ENCODE measurements around the gene BIRC7.
A peak's percentile ranks its signal among the peaks of the same experiment; 100 is the strongest.

BIRC7 gene

DNA sequence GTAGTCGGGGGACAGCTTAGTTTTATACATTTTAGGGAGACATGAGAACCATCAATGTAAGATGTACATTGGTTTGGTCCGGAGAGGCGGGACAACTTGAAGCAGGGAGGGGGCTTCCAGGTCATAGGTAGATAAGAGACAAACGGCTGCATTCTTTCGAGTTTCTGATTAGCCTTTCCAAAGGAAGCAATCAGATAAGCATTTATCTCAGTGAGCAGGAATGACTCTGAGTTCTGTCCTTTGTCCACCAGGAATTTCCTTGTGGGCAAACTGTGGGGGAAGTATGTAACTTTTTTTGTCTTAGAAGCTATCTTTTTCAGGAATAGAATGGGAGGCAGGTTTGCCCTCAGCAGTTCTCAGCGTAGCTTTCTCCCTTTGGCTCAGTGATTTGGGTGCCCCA is 21.2 kb upstream of the BIRC7 start:
- Histone ChIP-seq H3K4me1 (ENCODE audit: insufficient read depth, low read length, severe bottlenecking) (peaks cover 24% of the 10 kb centered on the region), H2AFZ (ENCODE audit: low read length) (no peak overlapping the region), H3K36me3 (ENCODE audit: insufficient read depth, low read length) (peaks cover 54% of the 10 kb centered on the region), H3K27ac (ENCODE audit: low read depth, low read length, poor library complexity, severe bottlenecking) (no peak overlapping the region), H3K9ac (ENCODE audit: low read length) (peak overlapping the region; percentile 97), H3K9me2 (ENCODE audit: low read depth, low read length) (no peaks in the 10 kb centered on the region), H3K4me3 (ENCODE audit: low read depth, low read length, poor library complexity, severe bottlenecking) (peak overlapping the region; percentile 78), H3K4me2 (ENCODE audit: low read length) (peak overlapping the region; percentile 69), H4K20me1 (ENCODE audit: insufficient read depth, low read length) (no peaks in the 10 kb centered on the region), H3K79me2 (ENCODE audit: insufficient read depth, low read length) (peaks cover 46% of the 10 kb centered on the region), H3K9me3 (ENCODE audit: low read length) (no peaks in the 10 kb centered on the region), H3K27me3 (ENCODE audit: insufficient read depth, low read length) (no peaks in the 10 kb centered on the region), H3F3A (ENCODE audit: insufficient read depth, low read length) (no peaks in the 10 kb centered on the region)
- no peak for TF ChIP-seq CTCF (IDR thresholded peaks at IDR 0.05; ENCODE audit: low read length)

DNA sequence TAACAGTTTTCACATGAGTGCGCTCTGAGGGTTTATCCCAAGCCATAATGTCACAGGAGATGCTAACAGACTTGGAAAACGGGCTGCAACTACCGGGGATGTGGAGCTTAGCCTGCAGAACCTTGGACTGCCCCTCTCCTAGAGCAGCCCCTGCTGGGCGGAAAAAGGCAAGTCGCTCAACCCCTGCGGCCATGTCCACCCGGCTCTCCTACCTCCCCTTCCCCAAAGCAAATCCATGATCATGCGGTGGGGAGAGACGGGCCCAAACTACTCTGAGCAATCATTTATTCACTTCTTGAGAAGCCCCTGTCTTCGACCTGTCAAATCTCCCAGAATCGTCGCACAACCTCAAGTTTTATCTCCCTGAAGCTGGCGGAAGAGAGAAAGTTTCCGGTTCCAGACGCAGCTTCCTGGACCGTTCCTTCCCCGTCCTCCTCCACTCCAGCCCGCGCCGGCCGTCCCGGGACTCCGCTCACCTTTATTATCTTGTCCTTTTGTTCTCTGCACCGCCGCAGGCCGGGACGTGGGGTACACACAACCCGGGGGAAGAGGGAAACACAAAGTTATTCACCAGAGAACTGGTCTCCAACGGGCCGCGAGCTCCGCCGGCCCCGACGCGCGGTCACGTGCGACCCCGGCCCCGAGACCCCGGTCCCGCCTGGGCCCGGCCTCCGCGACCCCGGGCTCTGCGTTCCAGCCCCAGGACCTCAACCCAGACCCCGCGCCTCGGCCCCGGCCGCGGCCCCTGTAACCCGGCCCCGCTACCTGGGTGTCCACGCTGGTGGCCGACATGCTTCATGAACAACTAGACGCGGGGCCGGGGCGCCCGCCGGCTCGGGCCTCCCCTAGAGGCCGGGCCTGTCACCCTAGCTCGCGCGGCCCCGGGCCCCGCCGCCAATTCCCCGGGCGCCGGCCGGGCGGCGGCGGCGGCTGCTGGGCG is 20.3 kb upstream of the BIRC7 start:
- Histone ChIP-seq H3K9me3 (ENCODE audit: low read length) (no peaks in the 10 kb centered on the region), H3K9me2 (ENCODE audit: low read depth, low read length) (no peaks in the 10 kb centered on the region), H4K20me1 (ENCODE audit: insufficient read depth, low read length) (no peaks in the 10 kb centered on the region), H2AFZ (ENCODE audit: low read length) (no peak overlapping the region), H3K79me2 (ENCODE audit: insufficient read depth, low read length) (peaks cover 37% of the 10 kb centered on the region), H3K4me3 (ENCODE audit: low read depth, low read length, poor library complexity, severe bottlenecking) (peak overlapping the region; percentile 78), H3F3A (ENCODE audit: insufficient read depth, low read length) (no peaks in the 10 kb centered on the region), H3K4me1 (ENCODE audit: insufficient read depth, low read length, severe bottlenecking) (peaks cover 24% of the 10 kb centered on the region), H3K27ac (ENCODE audit: low read depth, low read length, poor library complexity, severe bottlenecking) (no peak overlapping the region), H3K4me2 (ENCODE audit: low read length) (peak overlapping the region; percentile 69), H3K36me3 (ENCODE audit: insufficient read depth, low read length) (peaks cover 46% of the 10 kb centered on the region), H3K9ac (ENCODE audit: low read length) (peak overlapping the region; percentile 97), H3K27me3 (ENCODE audit: insufficient read depth, low read length) (no peaks in the 10 kb centered on the region)
- peak; percentile 38; the same call in 1 of the 2 replicates for TF ChIP-seq CTCF (IDR thresholded peaks at IDR 0.05; ENCODE audit: low read length)
- no peak for TF ChIP-seq EZH2 (IDR thresholded peaks at IDR 0.05; ENCODE audit: borderline replicate concordance, low read length)

- TF ChIP-seq CTCF (IDR thresholded peaks at IDR 0.05; ENCODE audit: low read length) (no peak), EZH2 (IDR thresholded peaks at IDR 0.05; ENCODE audit: borderline replicate concordance, low read length) (no peak)
- H3K9ac ChIP-seq (ENCODE audit: low read length), result peak within 1 kb of the TSS; percentile 97
- no peaks in the 10 kb centered on the region for H3K27me3 ChIP-seq (ENCODE audit: insufficient read depth, low read length)
- no peaks in the 10 kb centered on the region for H3K9me2 ChIP-seq (ENCODE audit: low read depth, low read length)
- H3K4me1 ChIP-seq (ENCODE audit: insufficient read depth, low read length, severe bottlenecking), result peaks cover 24% of the 10 kb centered on the region
- no peaks in the 10 kb centered on the region for H4K20me1 ChIP-seq (ENCODE audit: insufficient read depth, low read length)
- H3K9me3 ChIP-seq (ENCODE audit: low read length), result no peaks in the 10 kb centered on the region
- peak within 1 kb of the TSS; percentile 78 for H3K4me3 ChIP-seq (ENCODE audit: low read depth, low read length, poor library complexity, severe bottlenecking)
- H3K4me2 ChIP-seq (ENCODE audit: low read length), result peak within 1 kb of the TSS; percentile 76
- H2AFZ ChIP-seq (ENCODE audit: low read length), result no peak within 1 kb of the TSS
- H3F3A ChIP-seq (ENCODE audit: insufficient read depth, low read length), result no peaks in the 10 kb centered on the region
- H3K79me2 ChIP-seq (ENCODE audit: insufficient read depth, low read length), result peaks cover 33% of the 10 kb centered on the region
- H3K27ac ChIP-seq (ENCODE audit: low read depth, low read length, poor library complexity, severe bottlenecking), result no peak within 1 kb of the TSS
- peaks cover 37% of the 10 kb centered on the region for H3K36me3 ChIP-seq (ENCODE audit: insufficient read depth, low read length)
Measured at GRCh38 chr20:63216041-63216848, 19.5 kb upstream of the BIRC7 start, which contains the start of gene YTHDF1. Gene YTHDF1, minus strand, starts transcription at chr20:63216131. Its CDS starts 239 bp downstream, at chr20:63215892.

Measured in OCI-LY1 (cell line).